B cell (primary cell): ENCODE data around the gene VAV2. TPM values are rescaled to one million over a fixed set of nuclear protein-coding genes. Genes with fewer than 3 reads are reported as not detected.

Experiments
- ATAC-seq: fragments of 200-7000 bp; cut with Tn5 transposase; one replicate; pipeline ENCODE4 v1.10.0; 2021; ENCODE audit warnings: low read depth, mild to moderate bottlenecking, moderate number of reproducible peaks, moderate library complexity
- CTCF ChIA-PET: fragments of 350-600 bp; sonication (Branson Sonifier 250); formaldehyde crosslinking; loops from one replicate; lab custom pipeline; 2021; ENCODE audit warnings: antibody characterized with exemption, inconsistent platforms; lab: Charles Lee
- POLR2A ChIA-PET: fragments of 350-600 bp; sonication (Branson Sonifier 250); formaldehyde crosslinking; loops from one replicate; lab custom pipeline; 2021; ENCODE audit warnings: antibody characterized with exemption; lab: Charles Lee
- DNase-seq: peaks from one replicate; pipeline ENCODE4 v3.0.0; 2013
- H2AFZ ChIP-seq: 2 replicates; pipeline ENCODE4 v1.6.1; 2012; ENCODE audit warnings: mild to moderate bottlenecking, low read depth, low read length; ENCODE audit not compliant: insufficient read depth, poor library complexity, severe bottlenecking
- H3K27ac ChIP-seq, 2 donors: 1 replicate in 1 of 2; 2 replicates in 1 of 2; pipeline ENCODE4 v1.5.1; 2012 to 2013; ENCODE audit warnings: low read length in 2 of 2, mild to moderate bottlenecking in 2 of 2, moderate library complexity in 1 of 2
- H3K27me3 ChIP-seq, 4 experiments: fragments of 200-600 bp in 1 of 4; sonication (generic) in 1 of 4; replicated peaks in 1 of 4; 1 replicate in 2 of 4; 2 replicates in 2 of 4; pipeline versions ENCODE4 v1.6.1 to v1.7.0; 2013 to 2016; ENCODE audit warnings: low read length in 3 of 4, mild to moderate bottlenecking in 2 of 4, mixed read lengths in 1 of 4, moderate library complexity in 1 of 4; ENCODE audit not compliant: insufficient read depth in 4 of 4, control insufficient read depth in 3 of 4; ENCODE audit errors: control extremely low read depth in 1 of 4
- H3K36me3 ChIP-seq, 2 experiments: replicated peaks in 1 of 2; 1 replicate in 1 of 2; 2 replicates in 1 of 2; pipeline versions ENCODE4 v1.6.1 to v1.7.1; 2013; ENCODE audit warnings: low read length in 1 of 2; ENCODE audit not compliant: insufficient read depth in 2 of 2, control insufficient read depth in 1 of 2; ENCODE audit errors: control extremely low read depth in 1 of 2, extremely low read depth in 1 of 2
- H3K4me1 ChIP-seq, 2 donors: fragments of 200-600 bp in 1 of 2; sonication (generic) in 1 of 2; 1 replicate in 1 of 2; 2 replicates in 1 of 2; pipeline versions ENCODE4 v1.5.1 to v1.6.1; 2013 to 2017; ENCODE audit warnings: low read length in 2 of 2; ENCODE audit not compliant: control insufficient read depth in 2 of 2, insufficient read depth in 2 of 2
- H3K4me2 ChIP-seq: replicated peaks from 2 replicates; pipeline ENCODE3; 2012; ENCODE audit warnings: mild to moderate bottlenecking, low read depth, low read length; ENCODE audit not compliant: poor library complexity, severe bottlenecking
- H3K4me3 ChIP-seq, 5 experiments: fragments of 200-600 bp in 1 of 5; sonication (generic) in 1 of 5; 1 replicate in 3 of 5; 2 replicates in 2 of 5; pipeline versions ENCODE4 v1.5.1 to v1.7.0; 2011 to 2016; ENCODE audit warnings: low read length in 4 of 5, mild to moderate bottlenecking in 4 of 5, low read depth in 2 of 5, control low read depth in 1 of 5, moderate library complexity in 1 of 5; ENCODE audit not compliant: insufficient read depth in 1 of 5; ENCODE audit errors: control extremely low read depth in 1 of 5, extremely low read depth in 1 of 5
- H3K79me2 ChIP-seq: fragments of 200-600 bp; sonication (generic); one replicate; pipeline ENCODE4 v1.6.0; 2016; ENCODE audit warnings: low read length; ENCODE audit not compliant: control insufficient read depth, insufficient read depth
- H3K9ac ChIP-seq: fragments of 200-600 bp; sonication (generic); 2 replicates; pipeline ENCODE4 v1.6.1; 2017; ENCODE audit warnings: mild to moderate bottlenecking, low read length, moderate library complexity
- H3K9me3 ChIP-seq, 3 donors: one replicate each; pipeline versions ENCODE4 v1.6.1 to v1.7.1; 2013; ENCODE audit warnings: low read length in 2 of 3; ENCODE audit not compliant: control insufficient read depth in 2 of 3, insufficient read depth in 1 of 3; ENCODE audit errors: control extremely low read depth in 1 of 3
- H4K20me1 ChIP-seq: 2 replicates; pipeline ENCODE4 v1.6.0; 2012; ENCODE audit warnings: mild to moderate bottlenecking, low read length; ENCODE audit not compliant: insufficient read depth, control insufficient read depth, poor library complexity, severe bottlenecking
- H3K27ac Mint-ChIP-seq: one replicate; pipeline ENCODE4 v1.8.0; 2021; ENCODE audit warnings: mixed read lengths
- H3K27me3 Mint-ChIP-seq: one replicate; pipeline ENCODE4 v1.8.0; 2021; ENCODE audit warnings: mixed read lengths
- H3K4me1 Mint-ChIP-seq: one replicate; pipeline ENCODE4 v1.8.0; 2021; ENCODE audit warnings: mixed read lengths
- H3K4me3 Mint-ChIP-seq: one replicate; pipeline ENCODE4 v1.8.0; 2021; ENCODE audit warnings: mixed read lengths
- H3K9me3 Mint-ChIP-seq: one replicate; pipeline ENCODE4 v1.8.0; 2022; ENCODE audit warnings: mixed read lengths; ENCODE audit not compliant: insufficient read depth
- CTCF ChIP-seq: fragments of 200-600 bp; IDR thresholded peaks from one replicate; pipeline ENCODE4 v1.8.0; 2022; ENCODE audit warnings: antibody characterized with exemption, mild to moderate bottlenecking
- EZH2 ChIP-seq: IDR thresholded peaks from 2 replicates; pipeline ENCODE4 v1.6.1; 2012; ENCODE audit warnings: borderline replicate concordance, low read depth, mild to moderate bottlenecking, moderate library complexity, low read length; ENCODE audit not compliant: insufficient read depth, poor library complexity, severe bottlenecking
- WGBS: methylation state at CpG from one replicate; pipeline ENCODE4 v1.1.5; 2013; ENCODE audit warnings: missing lambda C conversion rate; ENCODE audit not compliant: insufficient coverage; 5-methylcytosine and 5-hydroxymethylcytosine counted together
- intact Hi-C: fragments of 100-400 bp; cut with micrococcal nuclease; formaldehyde crosslinking; loops from one replicate; pipeline ENCODE4 v1.10.0; 2022
- polyA plus RNA-seq: library from polyadenylated mRNA; depleted of rRNA; stranded (reverse); fragments of >200 nt; gene quantifications from 2 replicates; pipeline ENCODE4 v1.2.3, GENCODE V29; 2012
- total RNA-seq, 2 donors: library from RNA; stranded (reverse); fragments of 120-200 nt in 1 of 2; gene quantifications; 1 replicate in 1 of 2; 2 replicates in 1 of 2; pipeline versions ENCODE4 v1.2.3 to v1.2.4, GENCODE V29; 2013 to 2022

The VAV2 gene
- total and polyA plus RNA-seq, 2 donors (not counting 1 experiment from before 2014, with no cell fraction given) = 34.4 to 128 TPM

GRCh38 chr9:133777068-133777791 is 214.9 kb downstream of the VAV2 start:
- Histone ChIP-seq H3K36me3 (peaks cover 0 to 80% of the 10 kb centered on the region in 2 experiments), H3K27ac (no peak overlapping the region), H3K9me3 (no peaks in the 10 kb centered on the region), H3K27me3 (no peaks in the 10 kb centered on the region), H2AFZ (no peak overlapping the region), H3K9ac (no peak overlapping the region), H4K20me1 (peaks cover 57% of the 10 kb centered on the region), H3K79me2 (peaks cover 33% of the 10 kb centered on the region), H3K4me1 (peaks cover 2 to 10% of the 10 kb centered on the region in 2 donors), H3K4me2 (no peak overlapping the region), H3K4me3 (no peak overlapping the region)
- ChIA-PET POLR2A (no interaction called here), CTCF (interaction anchor here (1.0 to 2.6 kb wide), 3 partner anchors 35 to 322 kb away, joined by 3 to 8 read pairs (median 8); no protein-coding TSS in a partner anchor)
- H3K4me1 Mint-ChIP-seq = peaks cover 9% of the 10 kb centered on the region
- H3K27ac Mint-ChIP-seq = no peak overlapping the region
- no peak for ATAC-seq
- H3K9me3 Mint-ChIP-seq = no peaks in the 10 kb centered on the region
- H3K4me3 Mint-ChIP-seq = no peak overlapping the region
- TF ChIP-seq CTCF = no peak
- no peak for TF ChIP-seq EZH2
- intact Hi-C loops = no loop called here
- H3K27me3 Mint-ChIP-seq = no peaks in the 10 kb centered on the region
- 91% methylated on average over 11 of the region's 15 CpGs for WGBS
- DNase-seq = no peak
